ENCODE data around the gene HECTD4.

GRCh38 chr12:112425582-112426382, 43.6 kb upstream of the HECTD4 start:
- TF ChIP-seq CTCF (IDR thresholded peaks at IDR 0.05) (no peak), POLR2A (IDR thresholded peaks at IDR 0.05) (no peak)
